H1 (cell line): ENCODE results near the gene NPIPB8. TPM values are rescaled to one million over a fixed set of nuclear protein-coding genes. Genes with fewer than 3 reads are reported as not detected.
"Not testable (repeated sequence)": the region's sequence is repeated elsewhere in the genome, so short reads cannot be mapped to it uniquely, and the experiment has no call there.

ENCODE experiments used
- CTCF ChIA-PET: fragments of 300-600 bp; sonication (Branson Sonifier 250); formaldehyde crosslinking; loops from one replicate; lab custom pipeline; 2021; ENCODE audit not compliant: partially characterized antibody; lab: Charles Lee
- POLR2A ChIA-PET: fragments of 300-600 bp; sonication (Branson Sonifier 250); formaldehyde crosslinking; loops from one replicate; lab custom pipeline; 2021; ENCODE audit warnings: inconsistent platforms; ENCODE audit not compliant: partially characterized antibody; lab: Charles Lee
- DNase-seq, 2 experiments: peaks; one replicate each; pipeline versions ENCODE4 v3.0.0 to v3.0.0-alpha.2; 2010 to 2022; ENCODE audit warnings: low spot score in 2 of 2, low read depth in 1 of 2, mixed read lengths in 1 of 2
- FAIRE-seq: peaks from 2 replicates; lab custom pipeline; 2011; peaks lifted over from hg19 to GRCh38; lab: Jason Lieb, UNC
- H2AFZ ChIP-seq: 2 replicates; pipeline ENCODE4 v1.8.1; 2012; ENCODE audit warnings: low read length, inconsistent platforms
- H2AK5ac ChIP-seq: 2 replicates; pipeline ENCODE4 v1.6.1; 2013; ENCODE audit warnings: low read depth, low read length
- H2BK120ac ChIP-seq: replicated peaks from 2 replicates; pipeline ENCODE3; 2013; ENCODE audit warnings: low read depth, low read length, inconsistent platforms
- H2BK12ac ChIP-seq: 2 replicates; pipeline ENCODE4 v1.6.1; 2013; ENCODE audit warnings: low read depth, low read length
- H2BK15ac ChIP-seq: 2 replicates; pipeline ENCODE4 v1.6.1; 2013; ENCODE audit warnings: low read length
- H2BK20ac ChIP-seq: 2 replicates; pipeline ENCODE4 v1.6.1; 2013; ENCODE audit warnings: low read length
- H2BK5ac ChIP-seq: 2 replicates; pipeline ENCODE4 v1.6.1; 2013; ENCODE audit warnings: low read depth, low read length
- H3K14ac ChIP-seq: 2 replicates; pipeline ENCODE4 v1.6.1; 2013; ENCODE audit warnings: inconsistent platforms; ENCODE audit not compliant: insufficient read length
- H3K18ac ChIP-seq: 2 replicates; pipeline ENCODE4 v1.6.1; 2013; ENCODE audit warnings: low read length; ENCODE audit errors: extremely low read depth
- H3K23ac ChIP-seq: 2 replicates; pipeline ENCODE4 v1.6.1; 2013; ENCODE audit warnings: inconsistent platforms; ENCODE audit not compliant: insufficient read length
- H3K23me2 ChIP-seq: 2 replicates; pipeline ENCODE4 v1.6.1; 2013; ENCODE audit warnings: low read depth, low read length
- H3K27ac ChIP-seq: 2 replicates; pipeline ENCODE4 v1.6.1; 2011; ENCODE audit warnings: low read depth, low read length, inconsistent platforms
- H3K27me3 ChIP-seq, 4 experiments: replicated peaks in 1 of 4; 1 replicate in 1 of 4; 2 replicates in 3 of 4; pipeline versions ENCODE4 v1.6.1 to v1.8.1; 2011 to 2013; ENCODE audit warnings: low read length in 3 of 4, mild to moderate bottlenecking in 3 of 4, inconsistent platforms in 2 of 4, mixed read lengths in 2 of 4, moderate library complexity in 1 of 4; ENCODE audit not compliant: control insufficient read depth in 3 of 4, insufficient read depth in 3 of 4; ENCODE audit errors: extremely low read depth in 1 of 4
- H3K36me3 ChIP-seq, 4 experiments: 2 replicates each; pipeline versions ENCODE4 v1.6.1 to v1.8.1; 2011 to 2013; ENCODE audit warnings: mild to moderate bottlenecking in 4 of 4, low read length in 3 of 4, moderate library complexity in 2 of 4, control low read depth in 1 of 4, inconsistent platforms in 1 of 4; ENCODE audit not compliant: insufficient read depth in 4 of 4, control insufficient read depth in 2 of 4
- H3K4ac ChIP-seq: replicated peaks from 2 replicates; pipeline ENCODE3; 2013; ENCODE audit warnings: low read length, low read depth, mixed read lengths, inconsistent platforms; ENCODE audit not compliant: insufficient read length
- H3K4me1 ChIP-seq, 4 experiments: replicated peaks in 1 of 4; 1 replicate in 1 of 4; 2 replicates in 3 of 4; pipeline versions ENCODE4 v1.6.1 to v1.8.1; 2011 to 2013; ENCODE audit warnings: low read length in 3 of 4, inconsistent platforms in 2 of 4, mixed read lengths in 1 of 4; ENCODE audit not compliant: insufficient read depth in 4 of 4, control insufficient read depth in 3 of 4
- H3K4me2 ChIP-seq, 2 experiments: 2 replicates each; pipeline versions ENCODE4 v1.6.1 to v1.8.1; 2011 to 2013; ENCODE audit warnings: low read depth in 2 of 2, low read length in 2 of 2, control low read depth in 1 of 2, inconsistent platforms in 1 of 2, mild to moderate bottlenecking in 1 of 2; ENCODE audit not compliant: insufficient read depth in 1 of 2
- H3K4me3 ChIP-seq, 4 experiments: fragments of 200-600, 300-600 bp in 1 of 4; sonication (generic), shearing (Covaris generic), sonication (Bioruptor Twin) in 1 of 4; 2 replicates each; pipeline versions ENCODE4 v1.5.1 to v1.8.1; 2011 to 2016; ENCODE audit warnings: low read length in 4 of 4, low read depth in 3 of 4, control low read depth in 2 of 4, inconsistent platforms in 2 of 4, mild to moderate bottlenecking in 2 of 4, mixed read lengths in 1 of 4, moderate library complexity in 1 of 4; ENCODE audit not compliant: insufficient read depth in 2 of 4; ENCODE audit errors: extremely low read depth in 1 of 4
- H3K56ac ChIP-seq: replicated peaks from 2 replicates; pipeline ENCODE3; 2013; ENCODE audit warnings: low read depth, mild to moderate bottlenecking, mixed read lengths, low read length, inconsistent platforms; ENCODE audit not compliant: insufficient read length
- H3K79me1 ChIP-seq: 2 replicates; pipeline ENCODE4 v1.6.1; 2013; ENCODE audit warnings: low read depth, low read length, control low read depth
- H3K79me2 ChIP-seq, 2 experiments: 2 replicates each; pipeline versions ENCODE4 v1.6.1 to v1.8.1; 2012 to 2013; ENCODE audit warnings: low read length in 2 of 2, mild to moderate bottlenecking in 2 of 2, inconsistent platforms in 1 of 2; ENCODE audit not compliant: insufficient read depth in 2 of 2, control insufficient read depth in 1 of 2
- H3K9ac ChIP-seq, 4 experiments: replicated peaks in 1 of 4; 1 replicate in 1 of 4; 2 replicates in 3 of 4; pipeline versions ENCODE4 v1.6.1 to v1.8.1; 2011 to 2013; ENCODE audit warnings: low read depth in 3 of 4, low read length in 3 of 4, control low read depth in 2 of 4, mild to moderate bottlenecking in 2 of 4, moderate library complexity in 2 of 4, inconsistent platforms in 1 of 4; ENCODE audit errors: extremely low read depth in 1 of 4
- H3K9me3 ChIP-seq, 2 experiments: 2 replicates each; pipeline versions ENCODE4 v1.6.1 to v1.8.1; 2012 to 2013; ENCODE audit warnings: mild to moderate bottlenecking in 2 of 2, moderate library complexity in 2 of 2, control low read depth in 1 of 2, inconsistent platforms in 1 of 2, low read depth in 1 of 2, low read length in 1 of 2, mixed read lengths in 1 of 2; ENCODE audit not compliant: insufficient read depth in 2 of 2
- H4K20me1 ChIP-seq, 2 experiments: replicated peaks in 1 of 2; 2 replicates each; pipeline versions ENCODE3 to v1.8.1; 2011 to 2013; ENCODE audit warnings: inconsistent platforms in 2 of 2, low read length in 2 of 2, mild to moderate bottlenecking in 1 of 2; ENCODE audit not compliant: insufficient read depth in 2 of 2, control insufficient read depth in 1 of 2
- H4K5ac ChIP-seq: 2 replicates; pipeline ENCODE4 v1.6.1; 2013; ENCODE audit warnings: low read length, low read depth, mixed read lengths, inconsistent platforms; ENCODE audit not compliant: insufficient read length
- H4K8ac ChIP-seq: 2 replicates; pipeline ENCODE4 v1.8.0; 2013; ENCODE audit warnings: mild to moderate bottlenecking, moderate library complexity, low read length, inconsistent platforms; ENCODE audit not compliant: insufficient read depth; ENCODE audit errors: extremely low read depth
- H4K91ac ChIP-seq: replicated peaks from 2 replicates; pipeline ENCODE3; 2013; ENCODE audit warnings: low read length, mixed read lengths, inconsistent platforms; ENCODE audit not compliant: insufficient read length
- WGBS, 2 experiments: shearing (Covaris generic) in 1 of 2; methylation state at CpG; one replicate each; pipeline versions ENCODE4 v1.1.6 to v1.1.7; 2013 to 2015; ENCODE audit warnings: low lambda C conversion rate in 2 of 2, mixed read lengths in 2 of 2, inconsistent platforms in 1 of 2, low coverage in 1 of 2, missing lambda C conversion rate in 1 of 2; ENCODE audit not compliant: insufficient replicate concordance in 2 of 2, insufficient coverage in 1 of 2, insufficient read length in 1 of 2; ENCODE audit errors: extremely low coverage in 1 of 2, missing lambda C conversion rate in 1 of 2; 5-methylcytosine and 5-hydroxymethylcytosine counted together
- polyA plus RNA-seq, 7 experiments: library from polyadenylated mRNA; depleted of rRNA in 3 of 7; stranded (reverse) in 5 of 7; unstranded in 2 of 7; fragments of >200 nt in 5 of 7; fragments of 200-250 nt in 2 of 7; gene quantifications; 1 replicate in 5 of 7; 2 replicates in 1 of 7; 4 replicates in 1 of 7; pipeline versions ENCODE4 v1.2.1 to v1.2.3, GENCODE V29; 2011 to 2013; ENCODE audit warnings: missing spikeins in 2 of 7, mixed read lengths in 2 of 7
- total RNA-seq: library from RNA; stranded (reverse); fragmentation: NEBNext Ultra II Directional; extraction: Animal tissue kit (Norgen Biotek cat#: 25700); gene quantifications from 2 replicates; pipeline ENCODE4 v1.2.1, GENCODE V29; 2021

Gene NPIPB8
- total and polyA plus RNA-seq, 2 of the 8 experiments (the other 6 are each of a cell fraction or from before 2014, with no cell fraction given) = 0.05 TPM; not detected in 1

- H2AK5ac ChIP-seq, H3K27me3 ChIP-seq, H4K91ac ChIP-seq, H3K4me2 ChIP-seq, FAIRE-seq, DNase-seq, H2BK15ac ChIP-seq, H2BK120ac ChIP-seq, H3K9ac ChIP-seq, H2BK5ac ChIP-seq, H3K27ac ChIP-seq, H2BK12ac ChIP-seq, H3K9me3 ChIP-seq, H4K20me1 ChIP-seq, H3K36me3 ChIP-seq, H4K8ac ChIP-seq, H3K4me1 ChIP-seq, H3K79me1 ChIP-seq, H2AFZ ChIP-seq, H4K5ac ChIP-seq, H2BK20ac ChIP-seq, H3K4ac ChIP-seq, H3K56ac ChIP-seq, H3K18ac ChIP-seq, H3K4me3 ChIP-seq, H3K79me2 ChIP-seq, H3K23me2 ChIP-seq, H3K14ac ChIP-seq, H3K23ac ChIP-seq: not testable (repeated sequence)
- CTCF ChIA-PET = interaction anchor here (0.6 to 2.6 kb wide), 11 partner anchors 12 to 1539 kb away, joined by 3 to 7 read pairs (median 3); no protein-coding TSS in a partner anchor
- POLR2A ChIA-PET = interaction anchor here (0.6 to 1.0 kb wide), 3 partner anchors 36 to 113 kb away, joined by 3 to 5 read pairs (median 3); partner anchors contain the start of gene SGF29
- 94% methylated on average over 7 of the region's 7 CpGs; no CpG with 5 or more reads in 1 of the 2 experiments for WGBS, 2 experiments
Measured at GRCh38 chr16:28616224-28616577, 21.7 kb upstream of the NPIPB8 start.
